H1 (cell line): Measurements from ENCODE around the gene KCNJ16. TPM values are rescaled to one million over a fixed set of nuclear protein-coding genes. Genes with fewer than 3 reads are reported as not detected.

Experiments
- CTCF ChIA-PET: fragments of 300-600 bp; sonication (Branson Sonifier 250); formaldehyde crosslinking; loops from one replicate; lab custom pipeline; 2021; ENCODE audit not compliant: partially characterized antibody; lab: Charles Lee
- POLR2A ChIA-PET: fragments of 300-600 bp; sonication (Branson Sonifier 250); formaldehyde crosslinking; loops from one replicate; lab custom pipeline; 2021; ENCODE audit warnings: inconsistent platforms; ENCODE audit not compliant: partially characterized antibody; lab: Charles Lee
- DNase-seq, 2 experiments: peaks; one replicate each; pipeline versions ENCODE4 v3.0.0 to v3.0.0-alpha.2; 2010 to 2022; ENCODE audit warnings: low spot score in 2 of 2, low read depth in 1 of 2, mixed read lengths in 1 of 2
- FAIRE-seq: peaks from 2 replicates; lab custom pipeline; 2011; peaks lifted over from hg19 to GRCh38; lab: Jason Lieb, UNC
- H2AFZ ChIP-seq: 2 replicates; pipeline ENCODE4 v1.8.1; 2012; ENCODE audit warnings: low read length, inconsistent platforms
- H2AK5ac ChIP-seq: 2 replicates; pipeline ENCODE4 v1.6.1; 2013; ENCODE audit warnings: low read depth, low read length
- H2BK120ac ChIP-seq: replicated peaks from 2 replicates; pipeline ENCODE3; 2013; ENCODE audit warnings: low read depth, low read length, inconsistent platforms
- H2BK12ac ChIP-seq: 2 replicates; pipeline ENCODE4 v1.6.1; 2013; ENCODE audit warnings: low read depth, low read length
- H2BK15ac ChIP-seq: 2 replicates; pipeline ENCODE4 v1.6.1; 2013; ENCODE audit warnings: low read length
- H2BK20ac ChIP-seq: 2 replicates; pipeline ENCODE4 v1.6.1; 2013; ENCODE audit warnings: low read length
- H2BK5ac ChIP-seq: 2 replicates; pipeline ENCODE4 v1.6.1; 2013; ENCODE audit warnings: low read depth, low read length
- H3K14ac ChIP-seq: 2 replicates; pipeline ENCODE4 v1.6.1; 2013; ENCODE audit warnings: inconsistent platforms; ENCODE audit not compliant: insufficient read length
- H3K18ac ChIP-seq: 2 replicates; pipeline ENCODE4 v1.6.1; 2013; ENCODE audit warnings: low read length; ENCODE audit errors: extremely low read depth
- H3K23ac ChIP-seq: 2 replicates; pipeline ENCODE4 v1.6.1; 2013; ENCODE audit warnings: inconsistent platforms; ENCODE audit not compliant: insufficient read length
- H3K23me2 ChIP-seq: 2 replicates; pipeline ENCODE4 v1.6.1; 2013; ENCODE audit warnings: low read depth, low read length
- H3K27ac ChIP-seq: 2 replicates; pipeline ENCODE4 v1.6.1; 2011; ENCODE audit warnings: low read depth, low read length, inconsistent platforms
- H3K27me3 ChIP-seq, 4 experiments: replicated peaks in 1 of 4; 1 replicate in 1 of 4; 2 replicates in 3 of 4; pipeline versions ENCODE4 v1.6.1 to v1.8.1; 2011 to 2013; ENCODE audit warnings: low read length in 3 of 4, mild to moderate bottlenecking in 3 of 4, inconsistent platforms in 2 of 4, mixed read lengths in 2 of 4, moderate library complexity in 1 of 4; ENCODE audit not compliant: control insufficient read depth in 3 of 4, insufficient read depth in 3 of 4; ENCODE audit errors: extremely low read depth in 1 of 4
- H3K36me3 ChIP-seq, 4 experiments: 2 replicates each; pipeline versions ENCODE4 v1.6.1 to v1.8.1; 2011 to 2013; ENCODE audit warnings: mild to moderate bottlenecking in 4 of 4, low read length in 3 of 4, moderate library complexity in 2 of 4, control low read depth in 1 of 4, inconsistent platforms in 1 of 4; ENCODE audit not compliant: insufficient read depth in 4 of 4, control insufficient read depth in 2 of 4
- H3K4ac ChIP-seq: replicated peaks from 2 replicates; pipeline ENCODE3; 2013; ENCODE audit warnings: low read length, low read depth, mixed read lengths, inconsistent platforms; ENCODE audit not compliant: insufficient read length
- H3K4me1 ChIP-seq, 4 experiments: replicated peaks in 1 of 4; 1 replicate in 1 of 4; 2 replicates in 3 of 4; pipeline versions ENCODE4 v1.6.1 to v1.8.1; 2011 to 2013; ENCODE audit warnings: low read length in 3 of 4, inconsistent platforms in 2 of 4, mixed read lengths in 1 of 4; ENCODE audit not compliant: insufficient read depth in 4 of 4, control insufficient read depth in 3 of 4
- H3K4me2 ChIP-seq, 2 experiments: 2 replicates each; pipeline versions ENCODE4 v1.6.1 to v1.8.1; 2011 to 2013; ENCODE audit warnings: low read depth in 2 of 2, low read length in 2 of 2, control low read depth in 1 of 2, inconsistent platforms in 1 of 2, mild to moderate bottlenecking in 1 of 2; ENCODE audit not compliant: insufficient read depth in 1 of 2
- H3K4me3 ChIP-seq, 4 experiments: fragments of 200-600, 300-600 bp in 1 of 4; sonication (generic), shearing (Covaris generic), sonication (Bioruptor Twin) in 1 of 4; 2 replicates each; pipeline versions ENCODE4 v1.5.1 to v1.8.1; 2011 to 2016; ENCODE audit warnings: low read length in 4 of 4, low read depth in 3 of 4, control low read depth in 2 of 4, inconsistent platforms in 2 of 4, mild to moderate bottlenecking in 2 of 4, mixed read lengths in 1 of 4, moderate library complexity in 1 of 4; ENCODE audit not compliant: insufficient read depth in 2 of 4; ENCODE audit errors: extremely low read depth in 1 of 4
- H3K56ac ChIP-seq: replicated peaks from 2 replicates; pipeline ENCODE3; 2013; ENCODE audit warnings: low read depth, mild to moderate bottlenecking, mixed read lengths, low read length, inconsistent platforms; ENCODE audit not compliant: insufficient read length
- H3K79me1 ChIP-seq: 2 replicates; pipeline ENCODE4 v1.6.1; 2013; ENCODE audit warnings: low read depth, low read length, control low read depth
- H3K79me2 ChIP-seq, 2 experiments: 2 replicates each; pipeline versions ENCODE4 v1.6.1 to v1.8.1; 2012 to 2013; ENCODE audit warnings: low read length in 2 of 2, mild to moderate bottlenecking in 2 of 2, inconsistent platforms in 1 of 2; ENCODE audit not compliant: insufficient read depth in 2 of 2, control insufficient read depth in 1 of 2
- H3K9ac ChIP-seq, 4 experiments: replicated peaks in 1 of 4; 1 replicate in 1 of 4; 2 replicates in 3 of 4; pipeline versions ENCODE4 v1.6.1 to v1.8.1; 2011 to 2013; ENCODE audit warnings: low read depth in 3 of 4, low read length in 3 of 4, control low read depth in 2 of 4, mild to moderate bottlenecking in 2 of 4, moderate library complexity in 2 of 4, inconsistent platforms in 1 of 4; ENCODE audit errors: extremely low read depth in 1 of 4
- H3K9me3 ChIP-seq, 2 experiments: 2 replicates each; pipeline versions ENCODE4 v1.6.1 to v1.8.1; 2012 to 2013; ENCODE audit warnings: mild to moderate bottlenecking in 2 of 2, moderate library complexity in 2 of 2, control low read depth in 1 of 2, inconsistent platforms in 1 of 2, low read depth in 1 of 2, low read length in 1 of 2, mixed read lengths in 1 of 2; ENCODE audit not compliant: insufficient read depth in 2 of 2
- H4K20me1 ChIP-seq, 2 experiments: replicated peaks in 1 of 2; 2 replicates each; pipeline versions ENCODE3 to v1.8.1; 2011 to 2013; ENCODE audit warnings: inconsistent platforms in 2 of 2, low read length in 2 of 2, mild to moderate bottlenecking in 1 of 2; ENCODE audit not compliant: insufficient read depth in 2 of 2, control insufficient read depth in 1 of 2
- H4K5ac ChIP-seq: 2 replicates; pipeline ENCODE4 v1.6.1; 2013; ENCODE audit warnings: low read length, low read depth, mixed read lengths, inconsistent platforms; ENCODE audit not compliant: insufficient read length
- H4K8ac ChIP-seq: 2 replicates; pipeline ENCODE4 v1.8.0; 2013; ENCODE audit warnings: mild to moderate bottlenecking, moderate library complexity, low read length, inconsistent platforms; ENCODE audit not compliant: insufficient read depth; ENCODE audit errors: extremely low read depth
- H4K91ac ChIP-seq: replicated peaks from 2 replicates; pipeline ENCODE3; 2013; ENCODE audit warnings: low read length, mixed read lengths, inconsistent platforms; ENCODE audit not compliant: insufficient read length
- POLR2AphosphoS5 ChIP-seq: IDR thresholded peaks from 2 replicates; pipeline ENCODE4 v1.6.1; 2011; ENCODE audit warnings: low read depth, low read length
- SAP30 ChIP-seq: fragments of 300-600 bp; sonication (generic); IDR thresholded peaks from 2 replicates; pipeline ENCODE4 v1.7.1; 2012; ENCODE audit warnings: low read length, moderate library complexity, mild to moderate bottlenecking, inconsistent platforms; ENCODE audit not compliant: insufficient read depth, insufficient replicate concordance
- SIN3A ChIP-seq, 2 experiments: IDR thresholded peaks in 1 of 2; conservative IDR thresholded peaks in 1 of 2; 2 replicates each; pipeline ENCODE4 v1.6.1; 2011 to 2012; ENCODE audit warnings: low read length in 2 of 2, improper control_type of control experiment in 1 of 2, low read depth in 1 of 2, mild to moderate bottlenecking in 1 of 2
- SP2 ChIP-seq: IDR thresholded peaks from 2 replicates; pipeline ENCODE4 v1.6.1; 2012; ENCODE audit warnings: mild to moderate bottlenecking, low read length, inconsistent platforms
- WGBS, 2 experiments: shearing (Covaris generic) in 1 of 2; methylation state at CpG; one replicate each; pipeline versions ENCODE4 v1.1.6 to v1.1.7; 2013 to 2015; ENCODE audit warnings: low lambda C conversion rate in 2 of 2, mixed read lengths in 2 of 2, inconsistent platforms in 1 of 2, low coverage in 1 of 2, missing lambda C conversion rate in 1 of 2; ENCODE audit not compliant: insufficient replicate concordance in 2 of 2, insufficient coverage in 1 of 2, insufficient read length in 1 of 2; ENCODE audit errors: extremely low coverage in 1 of 2, missing lambda C conversion rate in 1 of 2; 5-methylcytosine and 5-hydroxymethylcytosine counted together
- polyA plus RNA-seq, 7 experiments: library from polyadenylated mRNA; depleted of rRNA in 3 of 7; stranded (reverse) in 5 of 7; unstranded in 2 of 7; fragments of >200 nt in 5 of 7; fragments of 200-250 nt in 2 of 7; gene quantifications; 1 replicate in 5 of 7; 2 replicates in 1 of 7; 4 replicates in 1 of 7; pipeline versions ENCODE4 v1.2.1 to v1.2.3, GENCODE V29; 2011 to 2013; ENCODE audit warnings: missing spikeins in 2 of 7, mixed read lengths in 2 of 7
- total RNA-seq: library from RNA; stranded (reverse); fragmentation: NEBNext Ultra II Directional; extraction: Animal tissue kit (Norgen Biotek cat#: 25700); gene quantifications from 2 replicates; pipeline ENCODE4 v1.2.1, GENCODE V29; 2021

Gene KCNJ16
- total and polyA plus RNA-seq, 2 of the 8 experiments (the other 6 are each of a cell fraction or from before 2014, with no cell fraction given): not detected

DNA sequence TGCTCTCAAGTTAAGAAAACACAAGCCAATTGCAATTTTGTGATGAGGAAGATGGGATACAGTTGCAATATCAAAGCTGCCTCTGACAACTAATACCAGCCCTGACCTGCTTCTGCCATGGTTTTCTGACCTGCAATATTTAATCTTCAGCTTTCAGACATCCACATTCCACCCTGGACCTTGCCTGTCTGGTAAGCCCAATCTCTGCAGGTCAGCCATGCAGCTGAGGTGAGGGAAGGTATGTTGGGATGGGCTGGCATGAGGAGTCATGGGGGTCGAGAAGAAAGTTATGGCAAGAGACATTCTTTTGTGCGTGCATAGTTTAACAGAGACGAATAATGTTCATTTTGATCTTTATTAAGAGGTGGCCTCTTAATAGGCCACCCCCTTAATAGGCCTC, 31.5 kb downstream of the KCNJ16 start:
- H3K4me1 ChIP-seq: no peaks in the 10 kb centered on the region
- no peak overlapping the region for H4K91ac ChIP-seq
- TF ChIP-seq SAP30: no peak
- no peak for TF ChIP-seq SIN3A (conservative IDR thresholded peaks at IDR 0.05 in 1 of 2, IDR thresholded peaks at IDR 0.05 in 1 of 2; ENCODE audit: low read depth in 1 of 2, low read length in 2 of 2)
- TF ChIP-seq POLR2AphosphoS5: no peak
- no peak for TF ChIP-seq SP2
- ChIA-PET POLR2A (no interaction called here), CTCF (interaction anchor here (1.0 kb wide), 1 partner anchor 497 kb away, joined by 3 read pairs; no protein-coding TSS in a partner anchor)
- H3K9me3 ChIP-seq: no peaks in the 10 kb centered on the region
- no peak overlapping the region for H4K5ac ChIP-seq
- H3K4me3 ChIP-seq: no peak overlapping the region
- no peak overlapping the region for H3K4ac ChIP-seq
- H2BK5ac ChIP-seq: no peak overlapping the region
- no peak overlapping the region for H3K9ac ChIP-seq
- no peak overlapping the region for H3K56ac ChIP-seq
- H4K8ac ChIP-seq: no peak overlapping the region
- no peak overlapping the region for H3K27ac ChIP-seq
- no peak overlapping the region for H2AFZ ChIP-seq
- no peaks in the 10 kb centered on the region for H3K79me1 ChIP-seq
- no peak overlapping the region for H2BK120ac ChIP-seq
- DNase-seq (no peak), FAIRE-seq (no peak)
- H3K14ac ChIP-seq: no peak overlapping the region
- H2BK20ac ChIP-seq: no peak overlapping the region
- no peak overlapping the region for H2BK15ac ChIP-seq
- no peak overlapping the region for H2AK5ac ChIP-seq
- no peaks in the 10 kb centered on the region for H3K36me3 ChIP-seq
- H3K4me2 ChIP-seq: no peak overlapping the region
- no peak overlapping the region for H3K18ac ChIP-seq
- H4K20me1 ChIP-seq: no peaks in the 10 kb centered on the region
- no peak overlapping the region for H2BK12ac ChIP-seq
- H3K23ac ChIP-seq: no peak overlapping the region
- H3K23me2 ChIP-seq: no peaks in the 10 kb centered on the region
- no peaks in the 10 kb centered on the region for H3K79me2 ChIP-seq
- 100% methylated on average over 3 of the region's 3 CpGs; no CpG with 5 or more reads in 1 of the 2 experiments for WGBS, 2 experiments
- no peaks in the 10 kb centered on the region for H3K27me3 ChIP-seq
